WTC11 (cell line): ENCODE measurements around the gene TXNRD1. TPM values are rescaled to one million over a fixed set of nuclear protein-coding genes. Genes with fewer than 3 reads are reported as not detected.

Experiments used
- ATAC-seq: fragments of 200-7000 bp; cut with Tn5 transposase; 2 replicates; pipeline ENCODE4 v1.10.0; 2021; ENCODE audit warnings: mild to moderate bottlenecking, moderate library complexity
- CTCF ChIA-PET: fragments of 300-600 bp; sonication (Branson Sonifier 250); formaldehyde crosslinking; loops from one replicate; lab custom pipeline; 2021; ENCODE audit warnings: antibody characterized with exemption; lab: Charles Lee
- POLR2A ChIA-PET: fragments of 350-600 bp; sonication (Branson Sonifier 250); formaldehyde crosslinking; loops from one replicate; lab custom pipeline; 2021; ENCODE audit warnings: antibody characterized with exemption; lab: Charles Lee
- DNase-seq: peaks from one replicate; pipeline ENCODE4 v3.0.0; 2021; ENCODE audit warnings: low spot score
- H3K27ac Mint-ChIP-seq: 2 replicates; pipeline ENCODE4 v1.8.0; 2021; ENCODE audit warnings: mixed read lengths
- H3K27me3 Mint-ChIP-seq: 2 replicates; pipeline ENCODE4 v1.8.0; 2021; ENCODE audit warnings: low read depth, mild to moderate bottlenecking, moderate library complexity, mixed read lengths
- H3K36me3 Mint-ChIP-seq: 2 replicates; pipeline ENCODE4 v1.8.0; 2021; ENCODE audit warnings: mixed read lengths
- H3K4me1 Mint-ChIP-seq: 2 replicates; pipeline ENCODE4 v1.8.0; 2022; ENCODE audit warnings: mixed read lengths
- H3K4me3 Mint-ChIP-seq: 2 replicates; pipeline ENCODE4 v1.8.0; 2021; ENCODE audit warnings: mild to moderate bottlenecking, moderate library complexity, mixed read lengths
- H3K9me3 Mint-ChIP-seq: 2 replicates; pipeline ENCODE4 v1.8.0; 2021; ENCODE audit warnings: mixed read lengths
- ATF1 ChIP-seq: sonication (generic); formaldehyde crosslinking; IDR thresholded peaks from 2 replicates; pipeline ENCODE4 v1.8.1; 2023; ENCODE audit warnings: mild to moderate bottlenecking, moderate library complexity, missing genetic modification reagents
- CBFB ChIP-seq: sonication (generic); formaldehyde crosslinking; IDR thresholded peaks from 2 replicates; pipeline ENCODE4 v1.8.1; 2022; ENCODE audit warnings: mild to moderate bottlenecking, low read depth, missing genetic modification reagents
- EMX1 ChIP-seq: fragments of 250-450 bp; sonication (Bioruptor Pico); IDR thresholded peaks from 2 replicates; pipeline ENCODE4 v1.8.0; 2021; ENCODE audit warnings: mild to moderate bottlenecking
- FOXJ3 ChIP-seq: sonication (generic); formaldehyde crosslinking; IDR thresholded peaks from 2 replicates; pipeline ENCODE4 v1.9.0; 2021; ENCODE audit warnings: missing genetic modification reagents, mild to moderate bottlenecking, borderline replicate concordance
- MXD4 ChIP-seq: fragments of 250-450 bp; sonication (Bioruptor Pico); IDR thresholded peaks from 2 replicates; pipeline ENCODE4 v1.8.0; 2021; ENCODE audit warnings: mild to moderate bottlenecking, moderate library complexity, borderline replicate concordance
- NFATC4 ChIP-seq: fragments of 250-450 bp; sonication (Bioruptor Pico); IDR thresholded peaks from 2 replicates; pipeline ENCODE4 v1.9.0; 2021; ENCODE audit warnings: mild to moderate bottlenecking
- NFYB ChIP-seq: sonication (generic); formaldehyde crosslinking; conservative IDR thresholded peaks from 2 replicates; pipeline ENCODE4 v1.8.0; 2022; ENCODE audit warnings: low read depth, missing genetic modification reagents
- RORB ChIP-seq: fragments of 250-450 bp; sonication (Bioruptor Pico); IDR thresholded peaks from 2 replicates; pipeline ENCODE4 v1.9.0; 2021; ENCODE audit warnings: mild to moderate bottlenecking
- SMAD4 ChIP-seq: sonication (generic); formaldehyde crosslinking; IDR thresholded peaks from 2 replicates; pipeline ENCODE4 v1.8.0; 2022; ENCODE audit warnings: mild to moderate bottlenecking, missing genetic modification reagents
- SP1 ChIP-seq: sonication (generic); formaldehyde crosslinking; conservative IDR thresholded peaks from 2 replicates; pipeline ENCODE4 v1.8.1; 2022; ENCODE audit warnings: missing genetic modification reagents
- TEAD4 ChIP-seq: sonication (generic); formaldehyde crosslinking; IDR thresholded peaks from 2 replicates; pipeline ENCODE4 v1.8.0; 2022; ENCODE audit warnings: mild to moderate bottlenecking, missing genetic modification reagents
- ZNF219 ChIP-seq: sonication (generic); formaldehyde crosslinking; IDR thresholded peaks from 2 replicates; pipeline ENCODE4 v1.8.0; 2023; ENCODE audit warnings: missing genetic modification reagents, mild to moderate bottlenecking, borderline replicate concordance
- ZNF263 ChIP-seq: sonication (generic); formaldehyde crosslinking; IDR thresholded peaks from 2 replicates; pipeline ENCODE4 v1.8.1; 2022; ENCODE audit warnings: low read depth, mild to moderate bottlenecking, moderate library complexity, missing genetic modification reagents
- ZNF396 ChIP-seq: fragments of 250-450 bp; sonication (Bioruptor Pico); IDR thresholded peaks from 2 replicates; pipeline ENCODE4 v1.8.0; 2021; ENCODE audit warnings: mild to moderate bottlenecking, moderate library complexity, borderline replicate concordance
- total RNA-seq: library from RNA; stranded (reverse); gene quantifications from 3 replicates; pipeline ENCODE4 v1.2.3, GENCODE V29; 2021
- TF ChIP-seq, protein P1 (sequence below): fragments of 250-450 bp; sonication (Bioruptor Pico); IDR thresholded peaks from 2 replicates; pipeline ENCODE4 v1.9.0; 2021; ENCODE audit warnings: mild to moderate bottlenecking
- TF ChIP-seq, protein P2 (sequence below): sonication (generic); formaldehyde crosslinking; IDR thresholded peaks from 2 replicates; pipeline ENCODE4 v1.8.1; 2023; ENCODE audit warnings: mild to moderate bottlenecking, missing genetic modification reagents, borderline replicate concordance
- TF ChIP-seq, protein P3 (sequence below): sonication (generic); formaldehyde crosslinking; IDR thresholded peaks from 2 replicates; pipeline ENCODE4 v1.8.0; 2023; ENCODE audit warnings: missing genetic modification reagents, mild to moderate bottlenecking, borderline replicate concordance
- TF ChIP-seq, protein P4 (sequence below): fragments of 200-600 bp; IDR thresholded peaks from 2 replicates; pipeline ENCODE4 v1.8.0; 2022; ENCODE audit warnings: antibody characterized with exemption
- TF ChIP-seq, protein P5 (sequence below): sonication (generic); formaldehyde crosslinking; IDR thresholded peaks from 2 replicates; pipeline ENCODE4 v1.8.1; 2022; ENCODE audit warnings: low read depth, mild to moderate bottlenecking, moderate library complexity, missing genetic modification reagents, borderline replicate concordance
- TF ChIP-seq, protein P6 (sequence below): fragments of 250-450 bp; sonication (Bioruptor Pico); IDR thresholded peaks from 2 replicates; pipeline ENCODE4 v1.8.0; 2021; ENCODE audit warnings: mild to moderate bottlenecking
- TF ChIP-seq, protein P7 (sequence below): sonication (generic); formaldehyde crosslinking; IDR thresholded peaks from 2 replicates; pipeline ENCODE4 v1.8.0; 2023; ENCODE audit warnings: missing genetic modification reagents
- TF ChIP-seq, protein P8 (sequence below): sonication (generic); formaldehyde crosslinking; IDR thresholded peaks from 2 replicates; pipeline ENCODE4 v1.8.1; 2022; ENCODE audit warnings: low read depth, missing genetic modification reagents, borderline replicate concordance

TXNRD1 gene
- total RNA-seq, 1 experiment from 2014 or later = 113 TPM

DNA sequence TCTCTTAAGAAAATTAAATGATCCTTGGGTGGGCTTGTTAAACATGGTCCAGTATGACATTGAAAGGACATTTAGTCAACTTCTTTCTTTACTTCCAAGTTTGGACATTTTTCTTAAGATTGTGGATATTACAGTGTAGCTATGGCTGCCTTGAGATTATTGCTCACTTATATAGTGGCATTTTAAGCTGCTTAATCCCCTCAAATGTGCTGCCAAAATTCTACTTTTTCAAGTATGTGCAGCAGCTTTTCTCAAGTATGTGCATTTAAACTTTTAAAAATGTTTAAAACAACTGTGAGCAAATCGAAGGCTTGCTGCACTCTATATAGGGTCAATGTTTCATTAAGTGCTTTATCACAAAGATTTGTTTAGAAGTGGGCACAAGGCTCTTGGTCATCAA lies 7.4 kb downstream of the TXNRD1 start (continued):
- TF ChIP-seq RORB (CRISPR knock-in tag) = no peak
- no peak for TF ChIP-seq ZNF263
- TF ChIP-seq, protein P1, sequence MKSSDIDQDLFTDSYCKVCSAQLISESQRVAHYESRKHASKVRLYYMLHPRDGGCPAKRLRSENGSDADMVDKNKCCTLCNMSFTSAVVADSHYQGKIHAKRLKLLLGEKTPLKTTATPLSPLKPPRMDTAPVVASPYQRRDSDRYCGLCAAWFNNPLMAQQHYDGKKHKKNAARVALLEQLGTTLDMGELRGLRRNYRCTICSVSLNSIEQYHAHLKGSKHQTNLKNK (CRISPR knock-in tag) = no peak
- no peak for TF ChIP-seq SMAD4 (CRISPR knock-in tag)
- TF ChIP-seq, protein P2, sequence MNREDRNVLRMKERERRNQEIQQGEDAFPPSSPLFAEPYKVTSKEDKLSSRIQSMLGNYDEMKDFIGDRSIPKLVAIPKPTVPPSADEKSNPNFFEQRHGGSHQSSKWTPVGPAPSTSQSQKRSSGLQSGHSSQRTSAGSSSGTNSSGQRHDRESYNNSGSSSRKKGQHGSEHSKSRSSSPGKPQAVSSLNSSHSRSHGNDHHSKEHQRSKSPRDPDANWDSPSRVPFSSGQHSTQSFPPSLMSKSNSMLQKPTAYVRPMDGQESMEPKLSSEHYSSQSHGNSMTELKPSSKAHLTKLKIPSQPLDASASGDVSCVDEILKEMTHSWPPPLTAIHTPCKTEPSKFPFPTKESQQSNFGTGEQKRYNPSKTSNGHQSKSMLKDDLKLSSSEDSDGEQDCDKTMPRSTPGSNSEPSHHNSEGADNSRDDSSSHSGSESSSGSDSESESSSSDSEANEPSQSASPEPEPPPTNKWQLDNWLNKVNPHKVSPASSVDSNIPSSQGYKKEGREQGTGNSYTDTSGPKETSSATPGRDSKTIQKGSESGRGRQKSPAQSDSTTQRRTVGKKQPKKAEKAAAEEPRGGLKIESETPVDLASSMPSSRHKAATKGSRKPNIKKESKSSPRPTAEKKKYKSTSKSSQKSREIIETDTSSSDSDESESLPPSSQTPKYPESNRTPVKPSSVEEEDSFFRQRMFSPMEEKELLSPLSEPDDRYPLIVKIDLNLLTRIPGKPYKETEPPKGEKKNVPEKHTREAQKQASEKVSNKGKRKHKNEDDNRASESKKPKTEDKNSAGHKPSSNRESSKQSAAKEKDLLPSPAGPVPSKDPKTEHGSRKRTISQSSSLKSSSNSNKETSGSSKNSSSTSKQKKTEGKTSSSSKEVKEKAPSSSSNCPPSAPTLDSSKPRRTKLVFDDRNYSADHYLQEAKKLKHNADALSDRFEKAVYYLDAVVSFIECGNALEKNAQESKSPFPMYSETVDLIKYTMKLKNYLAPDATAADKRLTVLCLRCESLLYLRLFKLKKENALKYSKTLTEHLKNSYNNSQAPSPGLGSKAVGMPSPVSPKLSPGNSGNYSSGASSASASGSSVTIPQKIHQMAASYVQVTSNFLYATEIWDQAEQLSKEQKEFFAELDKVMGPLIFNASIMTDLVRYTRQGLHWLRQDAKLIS (CRISPR knock-in tag) = no peak
- TF ChIP-seq, protein P3, sequence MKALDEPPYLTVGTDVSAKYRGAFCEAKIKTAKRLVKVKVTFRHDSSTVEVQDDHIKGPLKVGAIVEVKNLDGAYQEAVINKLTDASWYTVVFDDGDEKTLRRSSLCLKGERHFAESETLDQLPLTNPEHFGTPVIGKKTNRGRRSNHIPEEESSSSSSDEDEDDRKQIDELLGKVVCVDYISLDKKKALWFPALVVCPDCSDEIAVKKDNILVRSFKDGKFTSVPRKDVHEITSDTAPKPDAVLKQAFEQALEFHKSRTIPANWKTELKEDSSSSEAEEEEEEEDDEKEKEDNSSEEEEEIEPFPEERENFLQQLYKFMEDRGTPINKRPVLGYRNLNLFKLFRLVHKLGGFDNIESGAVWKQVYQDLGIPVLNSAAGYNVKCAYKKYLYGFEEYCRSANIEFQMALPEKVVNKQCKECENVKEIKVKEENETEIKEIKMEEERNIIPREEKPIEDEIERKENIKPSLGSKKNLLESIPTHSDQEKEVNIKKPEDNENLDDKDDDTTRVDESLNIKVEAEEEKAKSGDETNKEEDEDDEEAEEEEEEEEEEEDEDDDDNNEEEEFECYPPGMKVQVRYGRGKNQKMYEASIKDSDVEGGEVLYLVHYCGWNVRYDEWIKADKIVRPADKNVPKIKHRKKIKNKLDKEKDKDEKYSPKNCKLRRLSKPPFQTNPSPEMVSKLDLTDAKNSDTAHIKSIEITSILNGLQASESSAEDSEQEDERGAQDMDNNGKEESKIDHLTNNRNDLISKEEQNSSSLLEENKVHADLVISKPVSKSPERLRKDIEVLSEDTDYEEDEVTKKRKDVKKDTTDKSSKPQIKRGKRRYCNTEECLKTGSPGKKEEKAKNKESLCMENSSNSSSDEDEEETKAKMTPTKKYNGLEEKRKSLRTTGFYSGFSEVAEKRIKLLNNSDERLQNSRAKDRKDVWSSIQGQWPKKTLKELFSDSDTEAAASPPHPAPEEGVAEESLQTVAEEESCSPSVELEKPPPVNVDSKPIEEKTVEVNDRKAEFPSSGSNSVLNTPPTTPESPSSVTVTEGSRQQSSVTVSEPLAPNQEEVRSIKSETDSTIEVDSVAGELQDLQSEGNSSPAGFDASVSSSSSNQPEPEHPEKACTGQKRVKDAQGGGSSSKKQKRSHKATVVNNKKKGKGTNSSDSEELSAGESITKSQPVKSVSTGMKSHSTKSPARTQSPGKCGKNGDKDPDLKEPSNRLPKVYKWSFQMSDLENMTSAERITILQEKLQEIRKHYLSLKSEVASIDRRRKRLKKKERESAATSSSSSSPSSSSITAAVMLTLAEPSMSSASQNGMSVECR (CRISPR knock-in tag) = no peak
- TF ChIP-seq SP1 (CRISPR knock-in tag) = no peak

DNA sequence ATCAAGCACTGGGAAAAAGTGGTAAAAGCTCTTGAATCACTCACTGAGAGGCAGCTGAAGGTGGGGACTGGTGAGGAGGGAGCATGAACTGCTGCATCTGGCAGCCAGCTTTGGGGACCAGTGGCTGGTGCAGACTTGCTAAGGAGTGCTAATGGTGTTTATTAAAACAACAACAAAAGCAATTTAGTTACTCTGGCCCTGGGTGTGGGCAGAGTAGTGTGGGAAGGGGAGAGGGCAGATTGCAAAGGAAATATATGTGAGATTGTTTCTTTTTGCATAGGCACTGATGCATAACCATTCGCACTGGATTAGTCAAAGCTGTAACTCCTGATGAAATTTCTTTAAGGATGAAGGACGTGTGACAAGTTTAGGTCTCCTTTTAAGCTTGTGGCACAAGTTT lies 8.1 kb downstream of the TXNRD1 start:
- no peak overlapping the region for H3K27ac Mint-ChIP-seq
- POLR2A ChIA-PET = no interaction called here
- TF ChIP-seq, protein P4, sequence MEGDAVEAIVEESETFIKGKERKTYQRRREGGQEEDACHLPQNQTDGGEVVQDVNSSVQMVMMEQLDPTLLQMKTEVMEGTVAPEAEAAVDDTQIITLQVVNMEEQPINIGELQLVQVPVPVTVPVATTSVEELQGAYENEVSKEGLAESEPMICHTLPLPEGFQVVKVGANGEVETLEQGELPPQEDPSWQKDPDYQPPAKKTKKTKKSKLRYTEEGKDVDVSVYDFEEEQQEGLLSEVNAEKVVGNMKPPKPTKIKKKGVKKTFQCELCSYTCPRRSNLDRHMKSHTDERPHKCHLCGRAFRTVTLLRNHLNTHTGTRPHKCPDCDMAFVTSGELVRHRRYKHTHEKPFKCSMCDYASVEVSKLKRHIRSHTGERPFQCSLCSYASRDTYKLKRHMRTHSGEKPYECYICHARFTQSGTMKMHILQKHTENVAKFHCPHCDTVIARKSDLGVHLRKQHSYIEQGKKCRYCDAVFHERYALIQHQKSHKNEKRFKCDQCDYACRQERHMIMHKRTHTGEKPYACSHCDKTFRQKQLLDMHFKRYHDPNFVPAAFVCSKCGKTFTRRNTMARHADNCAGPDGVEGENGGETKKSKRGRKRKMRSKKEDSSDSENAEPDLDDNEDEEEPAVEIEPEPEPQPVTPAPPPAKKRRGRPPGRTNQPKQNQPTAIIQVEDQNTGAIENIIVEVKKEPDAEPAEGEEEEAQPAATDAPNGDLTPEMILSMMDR = no peak
- TF ChIP-seq, protein P5, sequence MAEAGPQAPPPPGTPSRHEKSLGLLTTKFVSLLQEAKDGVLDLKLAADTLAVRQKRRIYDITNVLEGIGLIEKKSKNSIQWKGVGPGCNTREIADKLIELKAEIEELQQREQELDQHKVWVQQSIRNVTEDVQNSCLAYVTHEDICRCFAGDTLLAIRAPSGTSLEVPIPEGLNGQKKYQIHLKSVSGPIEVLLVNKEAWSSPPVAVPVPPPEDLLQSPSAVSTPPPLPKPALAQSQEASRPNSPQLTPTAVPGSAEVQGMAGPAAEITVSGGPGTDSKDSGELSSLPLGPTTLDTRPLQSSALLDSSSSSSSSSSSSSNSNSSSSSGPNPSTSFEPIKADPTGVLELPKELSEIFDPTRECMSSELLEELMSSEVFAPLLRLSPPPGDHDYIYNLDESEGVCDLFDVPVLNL (CRISPR knock-in tag) = no peak
- TF ChIP-seq ZNF219 (no peak), MXD4 (CRISPR knock-in tag) (no peak), ATF1 (CRISPR knock-in tag) (no peak), EMX1 (CRISPR knock-in tag) (no peak), NFATC4 (CRISPR knock-in tag) (no peak), CBFB (CRISPR knock-in tag) (no peak), ZNF396 (CRISPR knock-in tag) (no peak), FOXJ3 (CRISPR knock-in tag) (no peak), TEAD4 (CRISPR knock-in tag) (no peak), NFYB (CRISPR knock-in tag) (no peak)
- TF ChIP-seq, protein P6, sequence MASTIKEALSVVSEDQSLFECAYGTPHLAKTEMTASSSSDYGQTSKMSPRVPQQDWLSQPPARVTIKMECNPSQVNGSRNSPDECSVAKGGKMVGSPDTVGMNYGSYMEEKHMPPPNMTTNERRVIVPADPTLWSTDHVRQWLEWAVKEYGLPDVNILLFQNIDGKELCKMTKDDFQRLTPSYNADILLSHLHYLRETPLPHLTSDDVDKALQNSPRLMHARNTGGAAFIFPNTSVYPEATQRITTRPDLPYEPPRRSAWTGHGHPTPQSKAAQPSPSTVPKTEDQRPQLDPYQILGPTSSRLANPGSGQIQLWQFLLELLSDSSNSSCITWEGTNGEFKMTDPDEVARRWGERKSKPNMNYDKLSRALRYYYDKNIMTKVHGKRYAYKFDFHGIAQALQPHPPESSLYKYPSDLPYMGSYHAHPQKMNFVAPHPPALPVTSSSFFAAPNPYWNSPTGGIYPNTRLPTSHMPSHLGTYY (CRISPR knock-in tag) = no peak
- TF ChIP-seq, protein P7, sequence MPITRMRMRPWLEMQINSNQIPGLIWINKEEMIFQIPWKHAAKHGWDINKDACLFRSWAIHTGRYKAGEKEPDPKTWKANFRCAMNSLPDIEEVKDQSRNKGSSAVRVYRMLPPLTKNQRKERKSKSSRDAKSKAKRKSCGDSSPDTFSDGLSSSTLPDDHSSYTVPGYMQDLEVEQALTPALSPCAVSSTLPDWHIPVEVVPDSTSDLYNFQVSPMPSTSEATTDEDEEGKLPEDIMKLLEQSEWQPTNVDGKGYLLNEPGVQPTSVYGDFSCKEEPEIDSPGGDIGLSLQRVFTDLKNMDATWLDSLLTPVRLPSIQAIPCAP (CRISPR knock-in tag) = no peak
- TF ChIP-seq, protein P8, sequence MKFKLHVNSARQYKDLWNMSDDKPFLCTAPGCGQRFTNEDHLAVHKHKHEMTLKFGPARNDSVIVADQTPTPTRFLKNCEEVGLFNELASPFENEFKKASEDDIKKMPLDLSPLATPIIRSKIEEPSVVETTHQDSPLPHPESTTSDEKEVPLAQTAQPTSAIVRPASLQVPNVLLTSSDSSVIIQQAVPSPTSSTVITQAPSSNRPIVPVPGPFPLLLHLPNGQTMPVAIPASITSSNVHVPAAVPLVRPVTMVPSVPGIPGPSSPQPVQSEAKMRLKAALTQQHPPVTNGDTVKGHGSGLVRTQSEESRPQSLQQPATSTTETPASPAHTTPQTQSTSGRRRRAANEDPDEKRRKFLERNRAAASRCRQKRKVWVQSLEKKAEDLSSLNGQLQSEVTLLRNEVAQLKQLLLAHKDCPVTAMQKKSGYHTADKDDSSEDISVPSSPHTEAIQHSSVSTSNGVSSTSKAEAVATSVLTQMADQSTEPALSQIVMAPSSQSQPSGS (CRISPR knock-in tag) = no peak

More for the DNA sequence above, 8.1 kb downstream of the TXNRD1 start:
- Mint-ChIP-seq H3K36me3 (no peaks in the 10 kb centered on the region), H3K4me3 (no peak overlapping the region), H3K9me3 (no peaks in the 10 kb centered on the region), H3K4me1 (0 out of 2 replicates have a peak, but pooled peaks cover 4% of the 10 kb centered on the region), H3K27me3 (peaks cover 4% of the 10 kb centered on the region)
- CTCF ChIA-PET = interaction anchor here (0.6 kb wide), 1 partner anchor 68 kb away, joined by 4 read pairs; no protein-coding TSS in a partner anchor
- DNase-seq = no peak
- peak; percentile 26; the same call in 1 of the 2 replicates for ATAC-seq
